ENCODE measurements around the gene CIDEA. TPM values are rescaled to one million over a fixed set of nuclear protein-coding genes. Genes with fewer than 3 reads are reported as not detected.

Gene CIDEA
- total RNA-seq, 1 donor from 2014 or later = 0.97 TPM

- H3K27ac Mint-ChIP-seq (ENCODE audit: unreplicated experiment) = no peak overlapping the region
- no peak for DNase-seq (ENCODE audit: low spot score)
- peaks cover 16% of the 10 kb centered on the region for H3K27me3 Mint-ChIP-seq (ENCODE audit: unreplicated experiment)
- peak overlapping the region; percentile 93 for H3K4me3 Mint-ChIP-seq (ENCODE audit: unreplicated experiment)
- TF ChIP-seq CTCF (IDR thresholded peaks at IDR 0.05; ENCODE audit: unreplicated experiment) = no peak
- peaks cover 37% of the 10 kb centered on the region for H3K4me1 Mint-ChIP-seq (ENCODE audit: unreplicated experiment)
- H3K36me3 Mint-ChIP-seq (ENCODE audit: low read depth, unreplicated experiment) = peaks cover 19% of the 10 kb centered on the region
- no peaks in the 10 kb centered on the region for H3K9me3 Mint-ChIP-seq (ENCODE audit: unreplicated experiment)
Measured at GRCh38 chr18:12305930-12306629, 51.9 kb downstream of the CIDEA start.

GRCh38 chr18:12306752-12307700 is 52.9 kb downstream of the CIDEA start:
- Mint-ChIP-seq H3K4me1 (ENCODE audit: unreplicated experiment) (peaks cover 45% of the 10 kb centered on the region), H3K27ac (ENCODE audit: unreplicated experiment) (peak overlapping the region; percentile 85), H3K9me3 (ENCODE audit: unreplicated experiment) (no peaks in the 10 kb centered on the region), H3K4me3 (ENCODE audit: unreplicated experiment) (peak overlapping the region; percentile 93), H3K27me3 (ENCODE audit: unreplicated experiment) (peaks cover 16% of the 10 kb centered on the region), H3K36me3 (ENCODE audit: low read depth, unreplicated experiment) (peaks cover 29% of the 10 kb centered on the region)
- DNase-seq (ENCODE audit: low spot score) = peak; percentile 58
- no peak for TF ChIP-seq CTCF (IDR thresholded peaks at IDR 0.05; ENCODE audit: unreplicated experiment)

- Mint-ChIP-seq H3K27me3 (ENCODE audit: unreplicated experiment) (peaks cover 16% of the 10 kb centered on the region), H3K4me3 (ENCODE audit: unreplicated experiment) (peak within 1 kb of the TSS; percentile 93), H3K4me1 (ENCODE audit: unreplicated experiment) (peaks cover 45% of the 10 kb centered on the region), H3K9me3 (ENCODE audit: unreplicated experiment) (no peaks in the 10 kb centered on the region), H3K36me3 (ENCODE audit: low read depth, unreplicated experiment) (peaks cover 33% of the 10 kb centered on the region), H3K27ac (ENCODE audit: unreplicated experiment) (peak within 1 kb of the TSS; percentile 77)
- DNase-seq (ENCODE audit: low spot score) = peak; percentile 82
- no peak for TF ChIP-seq CTCF (IDR thresholded peaks at IDR 0.05; ENCODE audit: unreplicated experiment)
Measured at GRCh38 chr18:12307701-12308385, 53.7 kb downstream of the CIDEA start, which contains the start of gene TUBB6. TUBB6 (plus strand) TSS chr18:12308241; CDS start chr18:12308293, 52 bp downstream.

- H3K36me3 Mint-ChIP-seq (ENCODE audit: low read depth, unreplicated experiment) = peaks cover 40% of the 10 kb centered on the region
- peak; percentile 66 for DNase-seq (ENCODE audit: low spot score)
- H3K4me1 Mint-ChIP-seq (ENCODE audit: unreplicated experiment) = peaks cover 51% of the 10 kb centered on the region
- no peak for TF ChIP-seq CTCF (IDR thresholded peaks at IDR 0.05; ENCODE audit: unreplicated experiment)
- H3K4me3 Mint-ChIP-seq (ENCODE audit: unreplicated experiment) = peak overlapping the region; percentile 93
- H3K27me3 Mint-ChIP-seq (ENCODE audit: unreplicated experiment) = peaks cover 16% of the 10 kb centered on the region
- H3K9me3 Mint-ChIP-seq (ENCODE audit: unreplicated experiment) = no peaks in the 10 kb centered on the region
- peak overlapping the region; percentile 57 for H3K27ac Mint-ChIP-seq (ENCODE audit: unreplicated experiment)
Measured at GRCh38 chr18:12308386-12309100, 54.4 kb downstream of the CIDEA start.

All from endothelial cell (in vitro differentiated cells).